ENCODE results near the gene CLIC4.

CLIC4 gene

DNA sequence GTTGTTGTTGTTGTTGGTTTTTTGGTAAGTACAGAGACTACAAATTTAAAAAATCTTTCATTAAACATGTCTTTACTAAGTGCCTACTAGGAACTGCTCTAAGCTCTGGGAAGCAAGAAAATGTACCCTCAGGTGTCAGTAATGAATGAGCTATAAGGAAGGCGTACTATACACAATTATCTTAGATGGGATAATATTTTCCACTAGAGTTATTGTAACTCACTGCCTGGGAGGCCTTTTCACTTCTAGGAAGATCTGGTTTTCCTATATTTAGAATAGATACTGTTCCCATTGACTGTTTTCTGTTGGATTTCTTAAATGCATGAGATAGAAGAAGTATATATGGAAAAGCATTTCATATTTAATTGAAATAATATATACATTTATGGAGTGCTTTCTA is 19.6 kb downstream of the CLIC4 start:
- Histone ChIP-seq H3K4me3 (ENCODE audit: low read depth, low read length) (no peak overlapping the region), H3K79me2 (ENCODE audit: control insufficient read depth, insufficient read depth, low read length, unreplicated experiment) (peaks cover 87% of the 10 kb centered on the region), H3K27me3 (ENCODE audit: insufficient read depth, low read length) (no peaks in the 10 kb centered on the region), H2AFZ (ENCODE audit: low read length, unreplicated experiment) (no peak overlapping the region), H3K4me1 (ENCODE audit: control insufficient read depth, insufficient read depth, low read length, unreplicated experiment) (peaks cover 21% of the 10 kb centered on the region), H3K27ac (ENCODE audit: low read depth, low read length) (peak overlapping the region; percentile 35), H3K36me3 (ENCODE audit: insufficient read depth, low read length) (no peaks in the 10 kb centered on the region)

DNA sequence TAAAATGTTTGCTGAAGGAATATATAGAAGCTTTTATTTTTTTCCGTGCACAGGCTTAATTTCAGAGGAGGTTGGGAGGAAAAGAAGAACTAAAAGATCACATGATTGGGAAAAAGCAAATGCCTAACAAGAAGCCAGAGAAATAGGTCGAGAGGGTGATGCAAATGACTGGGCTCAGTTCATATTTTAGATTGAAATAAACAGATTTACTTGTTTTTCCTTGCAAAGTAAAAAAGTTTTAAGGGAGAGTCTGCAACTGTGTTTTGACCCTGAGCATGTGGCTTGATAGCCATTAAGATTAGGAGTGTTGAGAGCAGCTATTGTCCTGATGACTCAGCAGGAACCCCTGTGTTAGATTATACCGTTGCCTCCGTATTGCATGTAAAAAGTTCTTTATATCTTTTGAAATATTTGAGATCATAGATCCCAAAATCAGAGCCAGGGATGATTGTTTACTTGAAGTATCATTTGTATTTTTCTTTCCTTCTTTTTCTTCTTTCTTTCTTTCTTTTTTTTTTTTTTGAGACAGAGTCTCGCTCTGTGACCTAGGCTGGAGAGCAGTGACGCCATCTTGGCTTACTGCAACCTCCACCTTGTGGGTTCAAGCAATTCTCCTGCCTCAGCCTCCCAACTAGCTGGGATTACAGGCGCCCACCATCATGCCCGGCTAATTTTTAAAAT is 20.2 kb downstream of the CLIC4 start:
- peaks cover 25% of the 10 kb centered on the region for H3K4me1 ChIP-seq (ENCODE audit: control insufficient read depth, insufficient read depth, low read length, unreplicated experiment)
- H3K36me3 ChIP-seq (ENCODE audit: insufficient read depth, low read length): no peaks in the 10 kb centered on the region
- H3K27ac ChIP-seq (ENCODE audit: low read depth, low read length): peak overlapping the region; percentile 35
- no peak overlapping the region for H2AFZ ChIP-seq (ENCODE audit: low read length, unreplicated experiment)
- no peaks in the 10 kb centered on the region for H3K27me3 ChIP-seq (ENCODE audit: insufficient read depth, low read length)
- no peak overlapping the region for H3K4me3 ChIP-seq (ENCODE audit: low read depth, low read length)
- peaks cover 83% of the 10 kb centered on the region for H3K79me2 ChIP-seq (ENCODE audit: control insufficient read depth, insufficient read depth, low read length, unreplicated experiment)

- no peak overlapping the region for H2AFZ ChIP-seq (ENCODE audit: low read length, unreplicated experiment)
- peaks cover 83% of the 10 kb centered on the region for H3K79me2 ChIP-seq (ENCODE audit: control insufficient read depth, insufficient read depth, low read length, unreplicated experiment)
- no peak overlapping the region for H3K4me3 ChIP-seq (ENCODE audit: low read depth, low read length)
- no peaks in the 10 kb centered on the region for H3K36me3 ChIP-seq (ENCODE audit: insufficient read depth, low read length)
- H3K27me3 ChIP-seq (ENCODE audit: insufficient read depth, low read length): no peaks in the 10 kb centered on the region
- H3K4me1 ChIP-seq (ENCODE audit: control insufficient read depth, insufficient read depth, low read length, unreplicated experiment): peaks cover 40% of the 10 kb centered on the region
- 0 out of 2 replicates have a peak overlapping the region, but pooled peaks have one; percentile 3 for H3K27ac ChIP-seq (ENCODE audit: low read depth, low read length)
Measured at GRCh38 chr1:24767351-24767750, 22.1 kb downstream of the CLIC4 start.

DNA sequence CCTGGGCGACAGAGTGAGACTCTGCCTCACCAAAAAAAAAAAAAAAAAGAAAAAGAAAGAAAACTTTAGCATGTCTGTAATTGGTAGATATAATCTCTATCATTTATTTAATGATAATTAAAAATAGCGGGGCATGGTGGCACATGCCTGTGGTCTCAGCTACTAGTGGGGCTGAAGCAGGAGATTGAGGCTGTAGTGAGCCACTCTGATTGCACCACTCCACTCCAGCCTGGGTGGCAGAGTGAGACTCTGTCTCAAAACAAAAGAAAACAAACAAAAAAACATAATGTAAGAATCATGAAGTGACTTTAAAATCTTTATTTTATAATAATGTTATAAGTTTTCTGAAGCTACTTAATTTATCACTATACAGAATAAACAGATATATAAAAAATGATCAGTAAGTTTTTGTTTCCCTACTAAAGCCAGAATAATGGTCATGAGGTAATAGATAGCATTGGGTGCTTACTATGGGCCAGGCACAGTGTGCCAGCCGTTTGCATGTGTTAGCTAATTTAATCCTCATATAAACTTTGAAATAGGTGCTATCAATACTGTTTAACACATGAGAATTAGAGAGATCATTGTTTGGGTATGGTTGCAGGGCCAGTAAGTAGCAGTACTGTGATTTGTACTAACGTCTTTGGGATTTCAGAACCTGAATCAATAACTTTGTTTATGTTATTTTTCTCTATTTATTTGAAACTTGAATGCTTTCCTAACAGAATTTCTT is 23.8 kb downstream of the CLIC4 start:
- Histone ChIP-seq H3K4me3 (ENCODE audit: low read depth, low read length) (peak overlapping the region; percentile 13; the same call in 1 of the 2 replicates), H3K27ac (ENCODE audit: low read depth, low read length) (peak overlapping the region; percentile 96), H3K79me2 (ENCODE audit: control insufficient read depth, insufficient read depth, low read length, unreplicated experiment) (peaks cover 80% of the 10 kb centered on the region), H3K36me3 (ENCODE audit: insufficient read depth, low read length) (no peaks in the 10 kb centered on the region), H2AFZ (ENCODE audit: low read length, unreplicated experiment) (no peak overlapping the region), H3K4me1 (ENCODE audit: control insufficient read depth, insufficient read depth, low read length, unreplicated experiment) (peaks cover 45% of the 10 kb centered on the region), H3K27me3 (ENCODE audit: insufficient read depth, low read length) (no peaks in the 10 kb centered on the region)

DNA sequence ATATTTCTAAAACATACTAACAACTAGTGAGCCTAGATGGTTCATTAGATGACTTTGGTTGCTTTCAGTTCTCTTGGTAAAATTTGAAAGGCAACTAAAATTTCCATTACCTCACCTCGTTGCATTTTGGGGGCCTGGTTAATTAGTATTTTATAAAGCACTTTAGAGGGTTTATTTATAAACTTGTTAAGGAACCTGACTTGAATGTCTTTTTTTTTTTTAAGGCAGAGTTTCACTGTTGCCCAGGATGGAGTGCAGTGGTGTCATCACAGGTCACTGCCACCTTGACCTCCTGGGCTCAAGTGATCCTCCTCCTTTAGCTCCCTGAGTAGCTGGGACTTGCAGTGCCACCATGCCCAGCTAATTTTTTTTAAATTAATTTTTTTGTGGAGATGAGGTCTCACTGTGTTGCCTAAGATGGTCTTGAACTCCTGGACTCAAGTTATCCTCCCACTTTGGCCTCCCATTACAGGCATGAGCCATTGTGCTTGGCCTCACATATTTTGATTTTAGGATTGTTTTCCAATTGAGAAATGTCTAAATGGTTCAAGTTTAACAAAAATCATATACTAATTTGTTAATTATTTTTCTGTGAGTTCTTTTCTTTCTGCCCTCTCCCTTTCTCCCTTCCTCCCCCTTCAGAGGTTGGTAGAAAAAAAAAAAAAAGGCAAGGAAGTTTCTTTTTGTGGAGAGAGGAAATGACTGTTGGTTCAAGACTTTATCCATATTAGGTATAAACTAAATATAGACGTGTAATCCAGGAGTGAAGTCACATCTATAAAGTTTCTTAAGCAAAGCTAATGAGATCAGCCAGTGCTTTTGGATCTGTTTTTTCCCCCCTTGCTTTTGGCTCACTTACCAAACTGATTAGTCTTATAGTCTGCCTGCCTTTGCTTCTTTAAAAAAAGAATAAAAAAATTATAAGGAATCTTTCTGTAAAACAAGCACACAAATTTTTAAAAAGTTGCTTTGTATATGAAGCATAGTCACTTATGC is 24.7 kb downstream of the CLIC4 start:
- peak overlapping the region; percentile 96 for H3K27ac ChIP-seq (ENCODE audit: low read depth, low read length)

GRCh38 chr1:24770881-24771280 is 25.6 kb downstream of the CLIC4 start:
- Histone ChIP-seq H3K27ac (ENCODE audit: low read depth, low read length) (peak overlapping the region; percentile 96), H3K4me1 (ENCODE audit: control insufficient read depth, insufficient read depth, low read length, unreplicated experiment) (peaks cover 36% of the 10 kb centered on the region), H3K27me3 (ENCODE audit: insufficient read depth, low read length) (no peaks in the 10 kb centered on the region), H2AFZ (ENCODE audit: low read length, unreplicated experiment) (peak overlapping the region; percentile 15), H3K79me2 (ENCODE audit: control insufficient read depth, insufficient read depth, low read length, unreplicated experiment) (peaks cover 83% of the 10 kb centered on the region), H3K36me3 (ENCODE audit: insufficient read depth, low read length) (no peaks in the 10 kb centered on the region), H3K4me3 (ENCODE audit: low read depth, low read length) (peak overlapping the region; percentile 3; the same call in 1 of the 2 replicates)

More for the DNA sequence above, 24.7 kb downstream of the CLIC4 start:
- Histone ChIP-seq H2AFZ (ENCODE audit: low read length, unreplicated experiment) (peak overlapping the region; percentile 15), H3K4me1 (ENCODE audit: control insufficient read depth, insufficient read depth, low read length, unreplicated experiment) (peaks cover 43% of the 10 kb centered on the region), H3K27me3 (ENCODE audit: insufficient read depth, low read length) (no peaks in the 10 kb centered on the region), H3K4me3 (ENCODE audit: low read depth, low read length) (peak overlapping the region; percentile 13; the same call in 1 of the 2 replicates), H3K36me3 (ENCODE audit: insufficient read depth, low read length) (no peaks in the 10 kb centered on the region), H3K79me2 (ENCODE audit: control insufficient read depth, insufficient read depth, low read length, unreplicated experiment) (peaks cover 80% of the 10 kb centered on the region)

GRCh38 chr1:24771574-24771973 is 26.3 kb downstream of the CLIC4 start:
- Histone ChIP-seq H3K36me3 (ENCODE audit: insufficient read depth, low read length) (no peaks in the 10 kb centered on the region), H2AFZ (ENCODE audit: low read length, unreplicated experiment) (no peak overlapping the region), H3K27ac (ENCODE audit: low read depth, low read length) (peak overlapping the region; percentile 96), H3K27me3 (ENCODE audit: insufficient read depth, low read length) (no peaks in the 10 kb centered on the region), H3K79me2 (ENCODE audit: control insufficient read depth, insufficient read depth, low read length, unreplicated experiment) (peaks cover 82% of the 10 kb centered on the region), H3K4me3 (ENCODE audit: low read depth, low read length) (no peak overlapping the region), H3K4me1 (ENCODE audit: control insufficient read depth, insufficient read depth, low read length, unreplicated experiment) (peaks cover 36% of the 10 kb centered on the region)

DNA sequence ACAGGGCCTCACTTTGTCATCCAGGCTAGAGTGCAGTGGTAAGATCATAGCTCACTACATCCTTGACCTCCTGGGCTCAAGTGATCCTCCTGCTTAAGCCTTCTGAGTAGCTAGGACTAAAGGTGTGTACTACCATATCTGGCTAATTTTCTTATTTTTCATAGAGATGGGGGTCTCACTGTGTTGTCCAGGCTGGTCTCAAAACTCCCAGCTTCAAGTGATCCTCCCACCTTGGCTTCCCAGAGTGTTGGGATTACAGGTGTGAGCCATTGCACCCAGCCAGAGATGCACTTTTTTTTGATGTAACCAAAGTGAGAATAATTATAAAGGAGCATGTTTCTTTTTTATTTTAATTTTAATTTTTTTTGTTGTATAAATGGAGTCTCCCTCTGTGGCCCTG is 28.4 kb downstream of the CLIC4 start:
- no peaks in the 10 kb centered on the region for H3K27me3 ChIP-seq (ENCODE audit: insufficient read depth, low read length)
- no peaks in the 10 kb centered on the region for H3K36me3 ChIP-seq (ENCODE audit: insufficient read depth, low read length)
- peaks cover 36% of the 10 kb centered on the region for H3K4me1 ChIP-seq (ENCODE audit: control insufficient read depth, insufficient read depth, low read length, unreplicated experiment)
- peaks cover 84% of the 10 kb centered on the region for H3K79me2 ChIP-seq (ENCODE audit: control insufficient read depth, insufficient read depth, low read length, unreplicated experiment)
- no peak overlapping the region for H2AFZ ChIP-seq (ENCODE audit: low read length, unreplicated experiment)
- no peak overlapping the region for H3K4me3 ChIP-seq (ENCODE audit: low read depth, low read length)
- no peak overlapping the region for H3K27ac ChIP-seq (ENCODE audit: low read depth, low read length)

GRCh38 chr1:24775348-24775747 is 30.1 kb downstream of the CLIC4 start:
- Histone ChIP-seq H3K4me1 (ENCODE audit: control insufficient read depth, insufficient read depth, low read length, unreplicated experiment) (peaks cover 26% of the 10 kb centered on the region), H2AFZ (ENCODE audit: low read length, unreplicated experiment) (no peak overlapping the region), H3K79me2 (ENCODE audit: control insufficient read depth, insufficient read depth, low read length, unreplicated experiment) (peaks cover 90% of the 10 kb centered on the region), H3K4me3 (ENCODE audit: low read depth, low read length) (no peak overlapping the region), H3K27me3 (ENCODE audit: insufficient read depth, low read length) (no peaks in the 10 kb centered on the region), H3K27ac (ENCODE audit: low read depth, low read length) (no peak overlapping the region), H3K36me3 (ENCODE audit: insufficient read depth, low read length) (no peaks in the 10 kb centered on the region)

DNA sequence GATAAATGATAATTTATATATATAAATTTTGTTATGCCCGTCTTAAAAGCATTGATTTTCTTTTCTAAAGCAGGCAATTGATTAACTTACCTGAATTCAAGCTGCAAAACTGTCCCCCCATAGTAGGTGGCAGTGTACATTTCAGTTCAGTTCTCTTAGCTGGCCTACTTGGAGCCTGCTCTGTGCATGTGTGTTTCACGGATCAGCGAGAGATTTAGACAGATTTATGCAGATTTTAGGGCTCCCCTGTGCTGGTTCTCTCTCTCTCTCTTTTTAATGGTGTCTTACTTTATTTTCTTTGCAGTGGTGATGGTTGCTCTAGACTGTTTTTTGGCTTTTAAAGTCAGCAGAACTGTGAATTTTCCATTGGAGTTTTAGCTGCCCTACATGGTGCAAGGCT is 30.7 kb downstream of the CLIC4 start:
- no peaks in the 10 kb centered on the region for H3K27me3 ChIP-seq (ENCODE audit: insufficient read depth, low read length)
- no peaks in the 10 kb centered on the region for H3K36me3 ChIP-seq (ENCODE audit: insufficient read depth, low read length)
- H3K27ac ChIP-seq (ENCODE audit: low read depth, low read length): no peak overlapping the region
- peaks cover 20% of the 10 kb centered on the region for H3K4me1 ChIP-seq (ENCODE audit: control insufficient read depth, insufficient read depth, low read length, unreplicated experiment)
- H2AFZ ChIP-seq (ENCODE audit: low read length, unreplicated experiment): no peak overlapping the region
- no peak overlapping the region for H3K4me3 ChIP-seq (ENCODE audit: low read depth, low read length)
- peaks cover 90% of the 10 kb centered on the region for H3K79me2 ChIP-seq (ENCODE audit: control insufficient read depth, insufficient read depth, low read length, unreplicated experiment)
